WTC11 (cell line): Measurements from ENCODE around the gene CPLANE1. TPM values are rescaled to one million over a fixed set of nuclear protein-coding genes. Genes with fewer than 3 reads are reported as not detected.

Experiments
- ATAC-seq: fragments of 200-7000 bp; cut with Tn5 transposase; 2 replicates; pipeline ENCODE4 v1.10.0; 2021; ENCODE audit warnings: mild to moderate bottlenecking, moderate library complexity
- CTCF ChIA-PET: fragments of 300-600 bp; sonication (Branson Sonifier 250); formaldehyde crosslinking; loops from one replicate; lab custom pipeline; 2021; ENCODE audit warnings: antibody characterized with exemption; lab: Charles Lee
- POLR2A ChIA-PET: fragments of 350-600 bp; sonication (Branson Sonifier 250); formaldehyde crosslinking; loops from one replicate; lab custom pipeline; 2021; ENCODE audit warnings: antibody characterized with exemption; lab: Charles Lee
- DNase-seq: peaks from one replicate; pipeline ENCODE4 v3.0.0; 2021; ENCODE audit warnings: low spot score
- H3K27ac Mint-ChIP-seq: 2 replicates; pipeline ENCODE4 v1.8.0; 2021; ENCODE audit warnings: mixed read lengths
- H3K27me3 Mint-ChIP-seq: 2 replicates; pipeline ENCODE4 v1.8.0; 2021; ENCODE audit warnings: low read depth, mild to moderate bottlenecking, moderate library complexity, mixed read lengths
- H3K36me3 Mint-ChIP-seq: 2 replicates; pipeline ENCODE4 v1.8.0; 2021; ENCODE audit warnings: mixed read lengths
- H3K4me1 Mint-ChIP-seq: 2 replicates; pipeline ENCODE4 v1.8.0; 2022; ENCODE audit warnings: mixed read lengths
- H3K4me3 Mint-ChIP-seq: 2 replicates; pipeline ENCODE4 v1.8.0; 2021; ENCODE audit warnings: mild to moderate bottlenecking, moderate library complexity, mixed read lengths
- H3K9me3 Mint-ChIP-seq: 2 replicates; pipeline ENCODE4 v1.8.0; 2021; ENCODE audit warnings: mixed read lengths
- FOXK1 ChIP-seq: sonication (generic); formaldehyde crosslinking; IDR thresholded peaks from 2 replicates; pipeline ENCODE4 v1.8.0; 2022; ENCODE audit warnings: mild to moderate bottlenecking, moderate library complexity, missing genetic modification reagents
- FOXP1 ChIP-seq: sonication (generic); formaldehyde crosslinking; IDR thresholded peaks from 2 replicates; pipeline ENCODE4 v1.8.0; 2022; ENCODE audit warnings: missing genetic modification reagents, mild to moderate bottlenecking, moderate library complexity, borderline replicate concordance
- GRHL2 ChIP-seq: fragments of 250-450 bp; sonication (Bioruptor Pico); IDR thresholded peaks from 2 replicates; pipeline ENCODE4 v1.8.0; 2022; ENCODE audit warnings: mild to moderate bottlenecking, moderate library complexity; ENCODE audit not compliant: insufficient replicate concordance, severe bottlenecking
- NFYB ChIP-seq: sonication (generic); formaldehyde crosslinking; conservative IDR thresholded peaks from 2 replicates; pipeline ENCODE4 v1.8.0; 2022; ENCODE audit warnings: low read depth, missing genetic modification reagents
- NR2C2 ChIP-seq: sonication (generic); formaldehyde crosslinking; IDR thresholded peaks from 2 replicates; pipeline ENCODE4 v1.8.0; 2022; ENCODE audit warnings: mild to moderate bottlenecking, missing genetic modification reagents
- PRRX2 ChIP-seq: fragments of 250-450 bp; sonication (Bioruptor Pico); IDR thresholded peaks from 2 replicates; pipeline ENCODE4 v1.8.0; 2021; ENCODE audit warnings: mild to moderate bottlenecking
- RELA ChIP-seq: sonication (generic); formaldehyde crosslinking; IDR thresholded peaks from 2 replicates; pipeline ENCODE4 v1.8.1; 2022; ENCODE audit warnings: missing genetic modification reagents, mild to moderate bottlenecking, borderline replicate concordance
- SOX15 ChIP-seq: fragments of 250-450 bp; sonication (Bioruptor Pico); IDR thresholded peaks from 2 replicates; pipeline ENCODE4 v1.9.0; 2021; ENCODE audit warnings: mild to moderate bottlenecking
- ZNF396 ChIP-seq: fragments of 250-450 bp; sonication (Bioruptor Pico); IDR thresholded peaks from 2 replicates; pipeline ENCODE4 v1.8.0; 2021; ENCODE audit warnings: mild to moderate bottlenecking, moderate library complexity, borderline replicate concordance
- total RNA-seq: library from RNA; stranded (reverse); gene quantifications from 3 replicates; pipeline ENCODE4 v1.2.3, GENCODE V29; 2021
- TF ChIP-seq, protein P1 (sequence below): sonication (generic); formaldehyde crosslinking; conservative IDR thresholded peaks from 2 replicates; pipeline ENCODE4 v1.8.1; 2022; ENCODE audit warnings: mild to moderate bottlenecking, missing genetic modification reagents
- TF ChIP-seq, protein P2 (sequence below): sonication (generic); formaldehyde crosslinking; IDR thresholded peaks from 2 replicates; pipeline ENCODE4 v1.8.1; 2023; ENCODE audit warnings: mild to moderate bottlenecking, moderate library complexity, missing genetic modification reagents
- TF ChIP-seq, protein P3 (sequence below): fragments of 200-600 bp; IDR thresholded peaks from 2 replicates; pipeline ENCODE4 v1.8.0; 2022; ENCODE audit warnings: antibody characterized with exemption
- TF ChIP-seq, protein P4 (sequence below): sonication (generic); formaldehyde crosslinking; IDR thresholded peaks from 2 replicates; pipeline ENCODE4 v1.8.1; 2022; ENCODE audit warnings: missing genetic modification reagents, borderline replicate concordance
- TF ChIP-seq, protein P5 (sequence below): sonication (generic); formaldehyde crosslinking; IDR thresholded peaks from 2 replicates; pipeline ENCODE4 v1.8.0; 2022; ENCODE audit warnings: mild to moderate bottlenecking, missing genetic modification reagents
- TF ChIP-seq, protein P6 (sequence below): fragments of 250-450 bp; sonication (Bioruptor Pico); IDR thresholded peaks from 2 replicates; pipeline ENCODE4 v1.9.0; 2021; ENCODE audit warnings: mild to moderate bottlenecking
- TF ChIP-seq, protein P7 (sequence below): fragments of 250-450 bp; sonication (Bioruptor Pico); IDR thresholded peaks from 2 replicates; pipeline ENCODE4 v2.1.2; 2022; ENCODE audit warnings: mild to moderate bottlenecking, moderate library complexity
- TF ChIP-seq, protein P8 (sequence below): fragments of 250-450 bp; sonication (Bioruptor Pico); IDR thresholded peaks from 2 replicates; pipeline ENCODE4 v1.8.0; 2021; ENCODE audit warnings: mild to moderate bottlenecking
- TF ChIP-seq, protein P9 (sequence below): sonication (generic); formaldehyde crosslinking; IDR thresholded peaks from 2 replicates; pipeline ENCODE4 v1.8.1; 2022; ENCODE audit warnings: low read depth, mild to moderate bottlenecking, moderate library complexity, missing genetic modification reagents, borderline replicate concordance

CPLANE1 gene
- total RNA-seq, 1 experiment from 2014 or later, result 4.8 TPM

DNA sequence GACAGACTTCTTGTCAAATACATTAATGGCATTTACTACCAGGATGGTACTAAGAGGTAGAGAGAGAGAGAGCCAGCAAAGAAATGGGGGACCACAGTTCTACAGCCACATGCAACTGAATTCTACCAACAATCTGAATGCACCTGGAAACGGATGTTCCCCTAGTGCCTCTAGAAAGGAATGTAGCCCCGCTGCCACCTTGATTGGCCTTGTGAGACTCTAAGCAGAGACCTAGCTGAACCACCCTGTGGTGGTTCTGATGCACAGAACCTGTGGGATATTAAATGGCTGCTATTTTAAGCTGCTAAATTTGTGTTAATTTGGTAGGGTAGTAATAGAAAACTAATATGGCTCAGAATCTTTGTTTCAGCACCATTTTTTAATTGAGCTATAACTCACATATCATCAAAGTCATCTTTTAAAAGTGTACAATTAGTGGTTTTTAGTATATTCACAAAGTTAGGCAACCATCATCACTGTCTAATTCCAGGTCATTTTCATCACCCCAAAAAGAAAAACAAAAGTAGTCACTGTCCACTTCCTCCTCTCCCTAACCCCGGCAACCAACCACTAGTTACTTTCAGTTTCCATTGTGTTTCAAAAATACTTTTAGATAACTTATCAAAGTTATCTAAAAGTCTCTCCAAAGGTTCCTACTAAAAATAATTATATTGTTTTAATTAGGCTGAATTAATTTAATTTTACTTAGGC is 51.7 kb downstream of the CPLANE1 start:
- ATAC-seq, result peak; percentile 59
- Mint-ChIP-seq H3K36me3 (no peaks in the 10 kb centered on the region), H3K4me1 (no peaks in the 10 kb centered on the region), H3K27ac (no peak overlapping the region), H3K9me3 (no peaks in the 10 kb centered on the region), H3K4me3 (no peak overlapping the region), H3K27me3 (no peaks in the 10 kb centered on the region)
- no peak for DNase-seq
- CTCF ChIA-PET, result interaction anchor here (0.6 kb wide), 1 partner anchor 11 kb away, joined by 3 read pairs; no protein-coding TSS in a partner anchor
- no peak for TF ChIP-seq PRRX2 (CRISPR knock-in tag)
- TF ChIP-seq, protein P1, sequence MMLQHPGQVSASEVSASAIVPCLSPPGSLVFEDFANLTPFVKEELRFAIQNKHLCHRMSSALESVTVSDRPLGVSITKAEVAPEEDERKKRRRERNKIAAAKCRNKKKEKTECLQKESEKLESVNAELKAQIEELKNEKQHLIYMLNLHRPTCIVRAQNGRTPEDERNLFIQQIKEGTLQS (CRISPR knock-in tag), result no peak
- TF ChIP-seq NFYB (CRISPR knock-in tag), result no peak
- TF ChIP-seq, protein P2, sequence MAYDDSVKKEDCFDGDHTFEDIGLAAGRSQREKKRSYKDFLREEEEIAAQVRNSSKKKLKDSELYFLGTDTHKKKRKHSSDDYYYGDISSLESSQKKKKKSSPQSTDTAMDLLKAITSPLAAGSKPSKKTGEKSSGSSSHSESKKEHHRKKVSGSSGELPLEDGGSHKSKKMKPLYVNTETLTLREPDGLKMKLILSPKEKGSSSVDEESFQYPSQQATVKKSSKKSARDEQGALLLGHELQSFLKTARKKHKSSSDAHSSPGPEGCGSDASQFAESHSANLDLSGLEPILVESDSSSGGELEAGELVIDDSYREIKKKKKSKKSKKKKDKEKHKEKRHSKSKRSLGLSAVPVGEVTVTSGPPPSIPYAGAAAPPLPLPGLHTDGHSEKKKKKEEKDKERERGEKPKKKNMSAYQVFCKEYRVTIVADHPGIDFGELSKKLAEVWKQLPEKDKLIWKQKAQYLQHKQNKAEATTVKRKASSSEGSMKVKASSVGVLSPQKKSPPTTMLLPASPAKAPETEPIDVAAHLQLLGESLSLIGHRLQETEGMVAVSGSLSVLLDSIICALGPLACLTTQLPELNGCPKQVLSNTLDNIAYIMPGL, result no peak
- no peak for TF ChIP-seq FOXK1 (CRISPR knock-in tag)
- TF ChIP-seq, protein P3, sequence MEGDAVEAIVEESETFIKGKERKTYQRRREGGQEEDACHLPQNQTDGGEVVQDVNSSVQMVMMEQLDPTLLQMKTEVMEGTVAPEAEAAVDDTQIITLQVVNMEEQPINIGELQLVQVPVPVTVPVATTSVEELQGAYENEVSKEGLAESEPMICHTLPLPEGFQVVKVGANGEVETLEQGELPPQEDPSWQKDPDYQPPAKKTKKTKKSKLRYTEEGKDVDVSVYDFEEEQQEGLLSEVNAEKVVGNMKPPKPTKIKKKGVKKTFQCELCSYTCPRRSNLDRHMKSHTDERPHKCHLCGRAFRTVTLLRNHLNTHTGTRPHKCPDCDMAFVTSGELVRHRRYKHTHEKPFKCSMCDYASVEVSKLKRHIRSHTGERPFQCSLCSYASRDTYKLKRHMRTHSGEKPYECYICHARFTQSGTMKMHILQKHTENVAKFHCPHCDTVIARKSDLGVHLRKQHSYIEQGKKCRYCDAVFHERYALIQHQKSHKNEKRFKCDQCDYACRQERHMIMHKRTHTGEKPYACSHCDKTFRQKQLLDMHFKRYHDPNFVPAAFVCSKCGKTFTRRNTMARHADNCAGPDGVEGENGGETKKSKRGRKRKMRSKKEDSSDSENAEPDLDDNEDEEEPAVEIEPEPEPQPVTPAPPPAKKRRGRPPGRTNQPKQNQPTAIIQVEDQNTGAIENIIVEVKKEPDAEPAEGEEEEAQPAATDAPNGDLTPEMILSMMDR, result no peak
- TF ChIP-seq GRHL2 (CRISPR knock-in tag), result no peak
- no peak for TF ChIP-seq FOXP1
- TF ChIP-seq, protein P4, sequence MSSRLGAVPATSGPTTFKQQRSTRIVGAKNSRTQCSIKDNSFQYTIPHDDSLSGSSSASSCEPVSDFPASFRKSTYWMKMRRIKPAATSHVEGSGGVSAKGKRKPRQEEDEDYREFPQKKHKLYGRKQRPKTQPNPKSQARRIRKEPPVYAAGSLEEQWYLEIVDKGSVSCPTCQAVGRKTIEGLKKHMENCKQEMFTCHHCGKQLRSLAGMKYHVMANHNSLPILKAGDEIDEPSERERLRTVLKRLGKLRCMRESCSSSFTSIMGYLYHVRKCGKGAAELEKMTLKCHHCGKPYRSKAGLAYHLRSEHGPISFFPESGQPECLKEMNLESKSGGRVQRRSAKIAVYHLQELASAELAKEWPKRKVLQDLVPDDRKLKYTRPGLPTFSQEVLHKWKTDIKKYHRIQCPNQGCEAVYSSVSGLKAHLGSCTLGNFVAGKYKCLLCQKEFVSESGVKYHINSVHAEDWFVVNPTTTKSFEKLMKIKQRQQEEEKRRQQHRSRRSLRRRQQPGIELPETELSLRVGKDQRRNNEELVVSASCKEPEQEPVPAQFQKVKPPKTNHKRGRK, result no peak
- TF ChIP-seq, protein P5, sequence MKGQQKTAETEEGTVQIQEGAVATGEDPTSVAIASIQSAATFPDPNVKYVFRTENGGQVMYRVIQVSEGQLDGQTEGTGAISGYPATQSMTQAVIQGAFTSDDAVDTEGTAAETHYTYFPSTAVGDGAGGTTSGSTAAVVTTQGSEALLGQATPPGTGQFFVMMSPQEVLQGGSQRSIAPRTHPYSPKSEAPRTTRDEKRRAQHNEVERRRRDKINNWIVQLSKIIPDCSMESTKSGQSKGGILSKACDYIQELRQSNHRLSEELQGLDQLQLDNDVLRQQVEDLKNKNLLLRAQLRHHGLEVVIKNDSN (CRISPR knock-in tag), result no peak
- no peak for TF ChIP-seq RELA (CRISPR knock-in tag)
- TF ChIP-seq, protein P6, sequence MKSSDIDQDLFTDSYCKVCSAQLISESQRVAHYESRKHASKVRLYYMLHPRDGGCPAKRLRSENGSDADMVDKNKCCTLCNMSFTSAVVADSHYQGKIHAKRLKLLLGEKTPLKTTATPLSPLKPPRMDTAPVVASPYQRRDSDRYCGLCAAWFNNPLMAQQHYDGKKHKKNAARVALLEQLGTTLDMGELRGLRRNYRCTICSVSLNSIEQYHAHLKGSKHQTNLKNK, result no peak
- TF ChIP-seq, protein P7, sequence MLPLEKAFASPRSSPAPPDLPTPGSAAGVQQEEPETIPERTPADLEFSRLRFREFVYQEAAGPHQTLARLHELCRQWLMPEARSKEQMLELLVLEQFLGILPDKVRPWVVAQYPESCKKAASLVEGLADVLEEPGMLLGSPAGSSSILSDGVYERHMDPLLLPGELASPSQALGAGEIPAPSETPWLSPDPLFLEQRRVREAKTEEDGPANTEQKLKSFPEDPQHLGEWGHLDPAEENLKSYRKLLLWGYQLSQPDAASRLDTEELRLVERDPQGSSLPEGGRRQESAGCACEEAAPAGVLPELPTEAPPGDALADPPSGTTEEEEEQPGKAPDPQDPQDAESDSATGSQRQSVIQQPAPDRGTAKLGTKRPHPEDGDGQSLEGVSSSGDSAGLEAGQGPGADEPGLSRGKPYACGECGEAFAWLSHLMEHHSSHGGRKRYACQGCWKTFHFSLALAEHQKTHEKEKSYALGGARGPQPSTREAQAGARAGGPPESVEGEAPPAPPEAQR (CRISPR knock-in tag), result no peak
- no peak for TF ChIP-seq SOX15 (CRISPR knock-in tag)
- TF ChIP-seq, protein P8, sequence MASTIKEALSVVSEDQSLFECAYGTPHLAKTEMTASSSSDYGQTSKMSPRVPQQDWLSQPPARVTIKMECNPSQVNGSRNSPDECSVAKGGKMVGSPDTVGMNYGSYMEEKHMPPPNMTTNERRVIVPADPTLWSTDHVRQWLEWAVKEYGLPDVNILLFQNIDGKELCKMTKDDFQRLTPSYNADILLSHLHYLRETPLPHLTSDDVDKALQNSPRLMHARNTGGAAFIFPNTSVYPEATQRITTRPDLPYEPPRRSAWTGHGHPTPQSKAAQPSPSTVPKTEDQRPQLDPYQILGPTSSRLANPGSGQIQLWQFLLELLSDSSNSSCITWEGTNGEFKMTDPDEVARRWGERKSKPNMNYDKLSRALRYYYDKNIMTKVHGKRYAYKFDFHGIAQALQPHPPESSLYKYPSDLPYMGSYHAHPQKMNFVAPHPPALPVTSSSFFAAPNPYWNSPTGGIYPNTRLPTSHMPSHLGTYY, result no peak
- POLR2A ChIA-PET, result no interaction called here

DNA sequence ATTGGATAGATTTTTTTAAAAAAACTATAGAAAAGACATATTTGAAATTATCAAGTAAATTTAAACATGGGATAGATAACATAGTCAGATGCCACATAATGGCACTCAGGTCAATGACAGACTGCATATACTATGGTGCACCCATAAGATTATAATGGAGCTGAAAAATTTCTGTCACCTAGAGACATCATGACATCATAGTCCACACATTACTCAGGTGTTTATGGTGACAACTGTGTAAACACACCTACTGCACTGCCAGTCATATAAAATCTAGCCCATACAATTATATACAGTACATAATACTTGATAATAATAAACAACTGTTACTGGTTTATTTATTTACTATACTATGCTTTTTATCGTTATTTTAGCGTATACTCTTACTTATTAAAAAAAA is 58.6 kb downstream of the CPLANE1 start:
- ATAC-seq, result no peak
- ChIA-PET POLR2A (no interaction called here), CTCF (no interaction called here)
- no peaks in the 10 kb centered on the region for H3K9me3 Mint-ChIP-seq
- DNase-seq, result no peak
- TF ChIP-seq NR2C2 (CRISPR knock-in tag) (no peak), ZNF396 (no peak)
- TF ChIP-seq, protein P9, sequence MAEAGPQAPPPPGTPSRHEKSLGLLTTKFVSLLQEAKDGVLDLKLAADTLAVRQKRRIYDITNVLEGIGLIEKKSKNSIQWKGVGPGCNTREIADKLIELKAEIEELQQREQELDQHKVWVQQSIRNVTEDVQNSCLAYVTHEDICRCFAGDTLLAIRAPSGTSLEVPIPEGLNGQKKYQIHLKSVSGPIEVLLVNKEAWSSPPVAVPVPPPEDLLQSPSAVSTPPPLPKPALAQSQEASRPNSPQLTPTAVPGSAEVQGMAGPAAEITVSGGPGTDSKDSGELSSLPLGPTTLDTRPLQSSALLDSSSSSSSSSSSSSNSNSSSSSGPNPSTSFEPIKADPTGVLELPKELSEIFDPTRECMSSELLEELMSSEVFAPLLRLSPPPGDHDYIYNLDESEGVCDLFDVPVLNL (CRISPR knock-in tag), result no peak
- H3K4me3 Mint-ChIP-seq, result no peak overlapping the region
- no peaks in the 10 kb centered on the region for H3K27me3 Mint-ChIP-seq
- H3K27ac Mint-ChIP-seq, result no peak overlapping the region
- no peaks in the 10 kb centered on the region for H3K4me1 Mint-ChIP-seq
- no peaks in the 10 kb centered on the region for H3K36me3 Mint-ChIP-seq
